Measurements from ENCODE around the gene SPINK1.

- TF ChIP-seq EZH2 (IDR thresholded peaks at IDR 0.05) (no peak), POLR2AphosphoS5 (IDR thresholded peaks at IDR 0.05; ENCODE audit: borderline replicate concordance, low read depth, low read length) (peak; percentile 78; the same call in 1 of the 2 replicates), FOXP2 (optimal IDR thresholded peaks at IDR 0.05; ENCODE audit: control extremely low read depth, extremely low read length, insufficient read depth) (peak; percentile 27)
These were observed 26.4 kb downstream of the SPINK1 start for GRCh38 chr5:147805030-147805454.

All from SK-N-MC (cell line).